HepG2 (cell line): ENCODE data around the gene GPLD1. TPM values are rescaled to one million over a fixed set of nuclear protein-coding genes. Genes with fewer than 3 reads are reported as not detected.

Experiments used
- CBFB ChIP-seq: sonication (generic); formaldehyde crosslinking; IDR thresholded peaks from 2 replicates; pipeline ENCODE4 v1.4.0; 2020; ENCODE audit warnings: missing genetic modification reagents
- CHD4 ChIP-seq: fragments of 200-600 bp; sonication (generic); IDR thresholded peaks from 2 replicates; pipeline ENCODE4 v1.7.0; 2017; ENCODE audit warnings: mild to moderate bottlenecking, low read length, borderline replicate concordance
- NFKBIZ ChIP-seq: IDR thresholded peaks from 2 replicates; pipeline ENCODE4 v1.6.1; 2018; ENCODE audit warnings: missing genetic modification reagents, missing compliant biosample characterization
- SPEN ChIP-seq: sonication (generic); formaldehyde crosslinking; IDR thresholded peaks from 2 replicates; pipeline ENCODE4 v1.5.1; 2020; ENCODE audit warnings: low read depth, mild to moderate bottlenecking, missing genetic modification reagents
- STAG1 ChIP-seq: sonication (generic); formaldehyde crosslinking; IDR thresholded peaks from 2 replicates; pipeline ENCODE4 v1.4.0; 2020; ENCODE audit warnings: missing genetic modification reagents
- THYN1 ChIP-seq: sonication (generic); formaldehyde crosslinking; IDR thresholded peaks from 2 replicates; pipeline ENCODE4 v1.8.1; 2023; ENCODE audit warnings: low read depth, mild to moderate bottlenecking, moderate library complexity, missing genetic modification reagents, borderline replicate concordance
- ZBED4 ChIP-seq: sonication (generic); formaldehyde crosslinking; IDR thresholded peaks from 2 replicates; pipeline ENCODE4 v1.4.0; 2020; ENCODE audit warnings: missing genetic modification reagents, borderline replicate concordance
- ZBTB40 ChIP-seq, 2 experiments: fragments of 450-650 bp in 1 of 2; sonication (generic) in 1 of 2; formaldehyde crosslinking in 1 of 2; IDR thresholded peaks; 2 replicates each; pipeline versions ENCODE4 v1.6.1 to v1.8.0; 2016 to 2022; ENCODE audit warnings: antibody characterized with exemption in 1 of 2, mild to moderate bottlenecking in 1 of 2, missing genetic modification reagents in 1 of 2
- ZNF256 ChIP-seq: sonication (generic); formaldehyde crosslinking; conservative IDR thresholded peaks from 2 replicates; pipeline ENCODE4 v1.4.0; 2020; ENCODE audit warnings: missing genetic modification reagents
- ZNF510 ChIP-seq: sonication (generic); formaldehyde crosslinking; IDR thresholded peaks from 2 replicates; pipeline ENCODE4 v1.4.0; 2020; ENCODE audit warnings: low read depth, mild to moderate bottlenecking, missing genetic modification reagents
- ZNF782 ChIP-seq: sonication (generic); formaldehyde crosslinking; IDR thresholded peaks from 2 replicates; pipeline ENCODE4 v1.4.0; 2020; ENCODE audit warnings: missing genetic modification reagents, mild to moderate bottlenecking, borderline replicate concordance
- ZNF792 ChIP-seq: IDR thresholded peaks from 2 replicates; pipeline ENCODE4 v1.6.1; 2016
- polyA plus RNA-seq, 8 experiments: library from polyadenylated mRNA; depleted of rRNA in 3 of 8; stranded (reverse) in 7 of 8; unstranded in 1 of 8; fragments of >200 nt; fragmentation: Illumina TruSeq in 4 of 8; extraction: Trizol in 4 of 8; gene quantifications; 2 replicates each; pipeline versions ENCODE4 v1.2.1 to v1.2.3, GENCODE V29; 2011 to 2016; ENCODE audit warnings: low read depth in 4 of 8, missing spikeins in 1 of 8, mixed read lengths in 1 of 8; ENCODE audit not compliant: insufficient read depth in 1 of 8
- total RNA-seq, 5 experiments: library from RNA; depleted of rRNA; stranded (reverse); fragments of >200 nt; fragmentation: Illumina TruSeq; extraction: Trizol; gene quantifications; 2 replicates each; pipeline ENCODE4 v1.2.3, GENCODE V29; 2016; ENCODE audit warnings: low read depth in 1 of 5

The GPLD1 gene
- total and polyA plus RNA-seq, 2 of the 13 experiments (the other 11 are each of a cell fraction or from before 2014, with no cell fraction given): 6.2 to 7.6 TPM

- TF ChIP-seq ZBTB40 (IDR thresholded peaks at IDR 0.05) (no peak), ZBTB40 (CRISPR knock-in tag; IDR thresholded peaks at IDR 0.05) (no peak; the same call in 1 of the 2 replicates), THYN1 (CRISPR knock-in tag) (peak; percentile 92; the same call in 1 of the 2 replicates), ZBED4 (0 out of 2 replicates have a peak, but pooled peaks have one; percentile 29), ZNF792 (CRISPR knock-in tag) (peak; percentile 98), NFKBIZ (CRISPR knock-in tag) (0 out of 2 replicates have a peak, but pooled peaks have one; percentile 31), STAG1 (CRISPR knock-in tag) (peak; percentile 80), SPEN (CRISPR knock-in tag) (peak; percentile 51; the same call in 1 of the 2 replicates), ZNF782 (peak; percentile 82; the same call in 1 of the 2 replicates), CBFB (peak; percentile 77), CHD4 (peak; percentile 85), ZNF510 (CRISPR knock-in tag) (peak; percentile 55; the same call in 1 of the 2 replicates), ZNF256 (CRISPR knock-in tag) (no peak)
Measured at GRCh38 chr6:24385536-24386269, 103.7 kb downstream of the GPLD1 start (continued).
